B cell (primary cell): ENCODE results near the gene SLC27A1. TPM values are rescaled to one million over a fixed set of nuclear protein-coding genes. Genes with fewer than 3 reads are reported as not detected.

Experiments
- ATAC-seq: fragments of 200-7000 bp; cut with Tn5 transposase; one replicate; pipeline ENCODE4 v1.10.0; 2021; ENCODE audit warnings: low read depth, mild to moderate bottlenecking, moderate number of reproducible peaks, moderate library complexity
- CTCF ChIA-PET: fragments of 350-600 bp; sonication (Branson Sonifier 250); formaldehyde crosslinking; loops from one replicate; lab custom pipeline; 2021; ENCODE audit warnings: antibody characterized with exemption, inconsistent platforms; lab: Charles Lee
- POLR2A ChIA-PET: fragments of 350-600 bp; sonication (Branson Sonifier 250); formaldehyde crosslinking; loops from one replicate; lab custom pipeline; 2021; ENCODE audit warnings: antibody characterized with exemption; lab: Charles Lee
- DNase-seq: peaks from one replicate; pipeline ENCODE4 v3.0.0; 2013
- H2AFZ ChIP-seq: 2 replicates; pipeline ENCODE4 v1.6.1; 2012; ENCODE audit warnings: mild to moderate bottlenecking, low read depth, low read length; ENCODE audit not compliant: insufficient read depth, poor library complexity, severe bottlenecking
- H3K27ac ChIP-seq, 2 donors: 1 replicate in 1 of 2; 2 replicates in 1 of 2; pipeline ENCODE4 v1.5.1; 2012 to 2013; ENCODE audit warnings: low read length in 2 of 2, mild to moderate bottlenecking in 2 of 2, moderate library complexity in 1 of 2
- H3K27me3 ChIP-seq, 4 experiments: fragments of 200-600 bp in 1 of 4; sonication (generic) in 1 of 4; replicated peaks in 1 of 4; 1 replicate in 2 of 4; 2 replicates in 2 of 4; pipeline versions ENCODE4 v1.6.1 to v1.7.0; 2013 to 2016; ENCODE audit warnings: low read length in 3 of 4, mild to moderate bottlenecking in 2 of 4, mixed read lengths in 1 of 4, moderate library complexity in 1 of 4; ENCODE audit not compliant: insufficient read depth in 4 of 4, control insufficient read depth in 3 of 4; ENCODE audit errors: control extremely low read depth in 1 of 4
- H3K36me3 ChIP-seq, 2 experiments: replicated peaks in 1 of 2; 1 replicate in 1 of 2; 2 replicates in 1 of 2; pipeline versions ENCODE4 v1.6.1 to v1.7.1; 2013; ENCODE audit warnings: low read length in 1 of 2; ENCODE audit not compliant: insufficient read depth in 2 of 2, control insufficient read depth in 1 of 2; ENCODE audit errors: control extremely low read depth in 1 of 2, extremely low read depth in 1 of 2
- H3K4me1 ChIP-seq, 2 donors: fragments of 200-600 bp in 1 of 2; sonication (generic) in 1 of 2; 1 replicate in 1 of 2; 2 replicates in 1 of 2; pipeline versions ENCODE4 v1.5.1 to v1.6.1; 2013 to 2017; ENCODE audit warnings: low read length in 2 of 2; ENCODE audit not compliant: control insufficient read depth in 2 of 2, insufficient read depth in 2 of 2
- H3K4me2 ChIP-seq: replicated peaks from 2 replicates; pipeline ENCODE3; 2012; ENCODE audit warnings: mild to moderate bottlenecking, low read depth, low read length; ENCODE audit not compliant: poor library complexity, severe bottlenecking
- H3K4me3 ChIP-seq, 5 experiments: fragments of 200-600 bp in 1 of 5; sonication (generic) in 1 of 5; 1 replicate in 3 of 5; 2 replicates in 2 of 5; pipeline versions ENCODE4 v1.5.1 to v1.7.0; 2011 to 2016; ENCODE audit warnings: low read length in 4 of 5, mild to moderate bottlenecking in 4 of 5, low read depth in 2 of 5, control low read depth in 1 of 5, moderate library complexity in 1 of 5; ENCODE audit not compliant: insufficient read depth in 1 of 5; ENCODE audit errors: control extremely low read depth in 1 of 5, extremely low read depth in 1 of 5
- H3K79me2 ChIP-seq: fragments of 200-600 bp; sonication (generic); one replicate; pipeline ENCODE4 v1.6.0; 2016; ENCODE audit warnings: low read length; ENCODE audit not compliant: control insufficient read depth, insufficient read depth
- H3K9ac ChIP-seq: fragments of 200-600 bp; sonication (generic); 2 replicates; pipeline ENCODE4 v1.6.1; 2017; ENCODE audit warnings: mild to moderate bottlenecking, low read length, moderate library complexity
- H3K9me3 ChIP-seq, 3 donors: one replicate each; pipeline versions ENCODE4 v1.6.1 to v1.7.1; 2013; ENCODE audit warnings: low read length in 2 of 3; ENCODE audit not compliant: control insufficient read depth in 2 of 3, insufficient read depth in 1 of 3; ENCODE audit errors: control extremely low read depth in 1 of 3
- H4K20me1 ChIP-seq: 2 replicates; pipeline ENCODE4 v1.6.0; 2012; ENCODE audit warnings: mild to moderate bottlenecking, low read length; ENCODE audit not compliant: insufficient read depth, control insufficient read depth, poor library complexity, severe bottlenecking
- H3K27ac Mint-ChIP-seq: one replicate; pipeline ENCODE4 v1.8.0; 2021; ENCODE audit warnings: mixed read lengths
- H3K27me3 Mint-ChIP-seq: one replicate; pipeline ENCODE4 v1.8.0; 2021; ENCODE audit warnings: mixed read lengths
- H3K4me1 Mint-ChIP-seq: one replicate; pipeline ENCODE4 v1.8.0; 2021; ENCODE audit warnings: mixed read lengths
- H3K4me3 Mint-ChIP-seq: one replicate; pipeline ENCODE4 v1.8.0; 2021; ENCODE audit warnings: mixed read lengths
- H3K9me3 Mint-ChIP-seq: one replicate; pipeline ENCODE4 v1.8.0; 2022; ENCODE audit warnings: mixed read lengths; ENCODE audit not compliant: insufficient read depth
- EZH2 ChIP-seq: IDR thresholded peaks from 2 replicates; pipeline ENCODE4 v1.6.1; 2012; ENCODE audit warnings: borderline replicate concordance, low read depth, mild to moderate bottlenecking, moderate library complexity, low read length; ENCODE audit not compliant: insufficient read depth, poor library complexity, severe bottlenecking
- WGBS: methylation state at CpG from one replicate; pipeline ENCODE4 v1.1.5; 2013; ENCODE audit warnings: missing lambda C conversion rate; ENCODE audit not compliant: insufficient coverage; 5-methylcytosine and 5-hydroxymethylcytosine counted together
- intact Hi-C: fragments of 100-400 bp; cut with micrococcal nuclease; formaldehyde crosslinking; loops from one replicate; pipeline ENCODE4 v1.10.0; 2022
- polyA plus RNA-seq: library from polyadenylated mRNA; depleted of rRNA; stranded (reverse); fragments of >200 nt; gene quantifications from 2 replicates; pipeline ENCODE4 v1.2.3, GENCODE V29; 2012
- total RNA-seq, 2 donors: library from RNA; stranded (reverse); fragments of 120-200 nt in 1 of 2; gene quantifications; 1 replicate in 1 of 2; 2 replicates in 1 of 2; pipeline versions ENCODE4 v1.2.3 to v1.2.4, GENCODE V29; 2013 to 2022
- TF ChIP-seq, protein P1 (sequence below): fragments of 200-600 bp; IDR thresholded peaks from one replicate; pipeline ENCODE4 v1.8.0; 2022; ENCODE audit warnings: antibody characterized with exemption, mild to moderate bottlenecking

Gene SLC27A1
- total and polyA plus RNA-seq, 2 donors (not counting 1 experiment from before 2014, with no cell fraction given), result 5.1 to 9.5 TPM

DNA sequence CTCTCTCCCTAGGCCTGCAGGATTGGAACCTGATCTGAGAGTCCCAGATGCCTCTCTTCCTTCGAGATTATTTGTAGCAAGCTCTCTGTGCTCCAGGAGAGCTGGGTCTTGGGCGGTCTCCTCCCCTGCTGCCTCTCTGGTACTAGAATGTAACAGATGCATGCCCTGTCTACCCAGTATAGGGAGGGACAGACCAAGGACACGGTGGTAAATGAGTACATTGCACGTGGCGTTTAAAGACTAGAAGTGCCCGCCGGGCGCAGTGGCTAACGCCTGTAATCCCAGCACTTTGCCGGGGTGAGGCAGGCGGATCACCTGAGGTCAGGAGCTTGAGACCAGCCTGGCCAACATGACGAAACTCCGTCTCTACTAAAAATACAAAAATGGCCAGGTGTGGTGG is 11.7 kb downstream of the SLC27A1 start:
- Histone ChIP-seq H2AFZ (no peak overlapping the region), H3K36me3 (no peaks in the 10 kb centered on the region), H3K9ac (no peak overlapping the region), H3K4me3 (no peak overlapping the region), H3K27me3 (no peaks in the 10 kb centered on the region), H4K20me1 (no peaks in the 10 kb centered on the region), H3K79me2 (no peaks in the 10 kb centered on the region), H3K9me3 (no peaks in the 10 kb centered on the region), H3K4me2 (no peak overlapping the region), H3K27ac (no peak overlapping the region), H3K4me1 (no peaks in the 10 kb centered on the region)
- no peaks in the 10 kb centered on the region for H3K4me1 Mint-ChIP-seq
- no peaks in the 10 kb centered on the region for H3K9me3 Mint-ChIP-seq
- TF ChIP-seq EZH2, result no peak
- TF ChIP-seq, protein P1, sequence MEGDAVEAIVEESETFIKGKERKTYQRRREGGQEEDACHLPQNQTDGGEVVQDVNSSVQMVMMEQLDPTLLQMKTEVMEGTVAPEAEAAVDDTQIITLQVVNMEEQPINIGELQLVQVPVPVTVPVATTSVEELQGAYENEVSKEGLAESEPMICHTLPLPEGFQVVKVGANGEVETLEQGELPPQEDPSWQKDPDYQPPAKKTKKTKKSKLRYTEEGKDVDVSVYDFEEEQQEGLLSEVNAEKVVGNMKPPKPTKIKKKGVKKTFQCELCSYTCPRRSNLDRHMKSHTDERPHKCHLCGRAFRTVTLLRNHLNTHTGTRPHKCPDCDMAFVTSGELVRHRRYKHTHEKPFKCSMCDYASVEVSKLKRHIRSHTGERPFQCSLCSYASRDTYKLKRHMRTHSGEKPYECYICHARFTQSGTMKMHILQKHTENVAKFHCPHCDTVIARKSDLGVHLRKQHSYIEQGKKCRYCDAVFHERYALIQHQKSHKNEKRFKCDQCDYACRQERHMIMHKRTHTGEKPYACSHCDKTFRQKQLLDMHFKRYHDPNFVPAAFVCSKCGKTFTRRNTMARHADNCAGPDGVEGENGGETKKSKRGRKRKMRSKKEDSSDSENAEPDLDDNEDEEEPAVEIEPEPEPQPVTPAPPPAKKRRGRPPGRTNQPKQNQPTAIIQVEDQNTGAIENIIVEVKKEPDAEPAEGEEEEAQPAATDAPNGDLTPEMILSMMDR, result no peak
- ChIA-PET CTCF (no interaction called here), POLR2A (no interaction called here)
- ATAC-seq (no peak), DNase-seq (no peak)
- 93% methylated on average over 13 of the region's 13 CpGs for WGBS
- H3K27ac Mint-ChIP-seq, result no peak overlapping the region
- H3K4me3 Mint-ChIP-seq, result no peak overlapping the region
- intact Hi-C loops, result no loop called here
- H3K27me3 Mint-ChIP-seq, result no peaks in the 10 kb centered on the region

DNA sequence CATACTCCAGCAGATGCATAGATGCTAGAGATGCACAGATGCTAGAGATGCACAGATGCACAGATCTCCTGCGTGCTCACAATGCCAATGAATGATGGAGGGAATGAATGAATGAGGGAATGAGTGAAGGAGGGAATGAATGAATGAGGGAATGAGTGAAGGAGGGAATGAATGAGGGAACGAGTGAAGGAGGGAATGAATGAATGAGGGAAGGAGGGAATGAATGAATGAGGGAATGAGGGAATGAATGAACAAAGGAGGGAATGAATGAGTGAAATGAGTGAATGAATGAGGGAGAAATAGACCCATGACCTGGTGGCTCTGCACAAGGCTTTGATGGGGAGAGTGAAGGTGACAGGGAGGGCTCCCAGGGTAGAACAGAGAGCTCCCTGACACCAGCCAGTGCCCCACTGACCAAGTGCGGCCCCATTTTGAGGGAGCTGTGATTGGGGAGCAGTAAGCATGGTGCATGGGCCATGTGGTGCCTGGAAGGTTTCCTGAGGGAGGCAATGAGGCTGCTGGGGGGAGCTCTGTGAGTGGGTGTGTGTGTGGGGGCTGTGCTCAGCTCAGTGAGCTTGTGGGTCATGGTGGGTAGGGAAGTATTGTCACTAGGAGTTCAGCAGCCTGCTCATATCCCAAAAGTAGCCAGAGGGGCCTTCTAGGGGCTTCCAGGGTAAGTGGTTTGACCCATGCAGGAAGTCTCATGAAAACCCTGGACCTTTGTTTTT is 12.7 kb downstream of the SLC27A1 start:
- Histone ChIP-seq H3K79me2 (no peaks in the 10 kb centered on the region), H3K9ac (no peak overlapping the region), H3K9me3 (no peaks in the 10 kb centered on the region), H3K4me3 (no peak overlapping the region), H2AFZ (no peak overlapping the region), H3K27me3 (no peaks in the 10 kb centered on the region), H3K4me1 (peaks cover 0 to 6% of the 10 kb centered on the region in 2 donors), H3K36me3 (no peaks in the 10 kb centered on the region), H3K27ac (no peak overlapping the region), H3K4me2 (no peak overlapping the region), H4K20me1 (no peaks in the 10 kb centered on the region)
- no peaks in the 10 kb centered on the region for H3K27me3 Mint-ChIP-seq
- TF ChIP-seq EZH2, result no peak
- TF ChIP-seq, protein P1, result no peak
- ATAC-seq (no peak), DNase-seq (no peak)
- ChIA-PET POLR2A (no interaction called here), CTCF (no interaction called here)
- 79% methylated on average over 3 of the region's 3 CpGs for WGBS
- peak overlapping the region; percentile 50 for H3K27ac Mint-ChIP-seq
- no peaks in the 10 kb centered on the region for H3K4me1 Mint-ChIP-seq
- H3K9me3 Mint-ChIP-seq, result no peaks in the 10 kb centered on the region
- H3K4me3 Mint-ChIP-seq, result no peak overlapping the region
- intact Hi-C loops, result no loop called here
